Caco-2 (cell line): Measurements from ENCODE around the gene ZNF830. TPM values are rescaled to one million over a fixed set of nuclear protein-coding genes. Genes with fewer than 3 reads are reported as not detected.

Experiments used
- BruUV-seq: library from RNA; stranded (reverse); fragments of 400-500 nt; replicated peaks from 2 replicates; lab custom pipeline; 2021; lab: Mats Ljungman, UMichigan
- CTCF ChIA-PET: fragments of 300-600 bp; sonication (Branson Sonifier 250); formaldehyde crosslinking; loops from one replicate; lab custom pipeline; 2022; ENCODE audit warnings: antibody characterized with exemption; lab: Charles Lee
- POLR2A ChIA-PET: fragments of 300-600 bp; sonication (Branson Sonifier 250); formaldehyde crosslinking; loops from one replicate; lab custom pipeline; 2022; ENCODE audit warnings: antibody characterized with exemption; lab: Charles Lee
- DNase-seq, 2 experiments: peaks; one replicate each; pipeline versions ENCODE4 v3.0.0 to v3.0.0-alpha.2; 2020 to 2022
- H3K27me3 ChIP-seq: replicated peaks from 2 replicates; pipeline ENCODE4 v1.6.0; 2011; ENCODE audit warnings: low read length; ENCODE audit not compliant: control insufficient read depth, insufficient read depth
- H3K36me3 ChIP-seq: 2 replicates; pipeline ENCODE4 v1.5.1; 2011; ENCODE audit warnings: low read length; ENCODE audit not compliant: control insufficient read depth, insufficient read depth
- H3K4me1 ChIP-seq: fragments of 250-450 bp; sonication (Bioruptor Pico); 2 replicates; pipeline ENCODE4 v1.5.1; 2020; ENCODE audit warnings: mild to moderate bottlenecking
- H3K4me3 ChIP-seq: 2 replicates; pipeline ENCODE4 v1.5.1; 2011; ENCODE audit warnings: low read depth, mild to moderate bottlenecking, control low read depth, low read length
- H3K9me3 ChIP-seq: fragments of 250-450 bp; sonication (Bioruptor Pico); 2 replicates; pipeline ENCODE4 v1.5.1; 2020; ENCODE audit warnings: mild to moderate bottlenecking, moderate library complexity
- H3K27ac Mint-ChIP-seq: one replicate; pipeline ENCODE4 v1.8.0; 2022; ENCODE audit warnings: mixed read lengths; ENCODE audit not compliant: unreplicated experiment
- H3K27me3 Mint-ChIP-seq: one replicate; pipeline ENCODE4 v1.8.0; 2022; ENCODE audit warnings: mixed read lengths; ENCODE audit not compliant: insufficient read depth, unreplicated experiment
- H3K36me3 Mint-ChIP-seq: one replicate; pipeline ENCODE4 v1.8.0; 2022; ENCODE audit warnings: mild to moderate bottlenecking, mixed read lengths; ENCODE audit not compliant: insufficient read depth, unreplicated experiment
- H3K4me1 Mint-ChIP-seq: one replicate; pipeline ENCODE4 v1.8.0; 2022; ENCODE audit warnings: low read depth, mixed read lengths; ENCODE audit not compliant: unreplicated experiment
- H3K4me3 Mint-ChIP-seq: one replicate; pipeline ENCODE4 v1.8.0; 2022; ENCODE audit warnings: mild to moderate bottlenecking, moderate library complexity, mixed read lengths; ENCODE audit not compliant: unreplicated experiment
- H3K9me3 Mint-ChIP-seq: one replicate; pipeline ENCODE4 v1.8.0; 2022; ENCODE audit warnings: mixed read lengths; ENCODE audit not compliant: unreplicated experiment
- intact Hi-C: fragments of 100-400 bp; cut with micrococcal nuclease; formaldehyde crosslinking; loops from one replicate; pipeline ENCODE4 v1.10.0; 2022; ENCODE audit not compliant: unreplicated experiment
- total RNA-seq: library from RNA; stranded (reverse); gene quantifications from 2 replicates; pipeline ENCODE4 v1.2.3, GENCODE V29; 2022
- TF ChIP-seq, protein P1 (sequence below), 2 experiments: fragments of 200-600 bp in 1 of 2; IDR thresholded peaks; 1 replicate in 1 of 2; 2 replicates in 1 of 2; pipeline versions ENCODE4 v1.5.1 to v1.8.0; 2011 to 2022; ENCODE audit warnings: antibody characterized with exemption in 1 of 2, control low read depth in 1 of 2, inconsistent platforms in 1 of 2, low read depth in 1 of 2, low read length in 1 of 2, mild to moderate bottlenecking in 1 of 2, moderate library complexity in 1 of 2; ENCODE audit not compliant: insufficient read depth in 1 of 2, severe bottlenecking in 1 of 2, unreplicated experiment in 1 of 2

The ZNF830 gene
- total RNA-seq, 1 experiment from 2014 or later = 25.0 TPM

DNA sequence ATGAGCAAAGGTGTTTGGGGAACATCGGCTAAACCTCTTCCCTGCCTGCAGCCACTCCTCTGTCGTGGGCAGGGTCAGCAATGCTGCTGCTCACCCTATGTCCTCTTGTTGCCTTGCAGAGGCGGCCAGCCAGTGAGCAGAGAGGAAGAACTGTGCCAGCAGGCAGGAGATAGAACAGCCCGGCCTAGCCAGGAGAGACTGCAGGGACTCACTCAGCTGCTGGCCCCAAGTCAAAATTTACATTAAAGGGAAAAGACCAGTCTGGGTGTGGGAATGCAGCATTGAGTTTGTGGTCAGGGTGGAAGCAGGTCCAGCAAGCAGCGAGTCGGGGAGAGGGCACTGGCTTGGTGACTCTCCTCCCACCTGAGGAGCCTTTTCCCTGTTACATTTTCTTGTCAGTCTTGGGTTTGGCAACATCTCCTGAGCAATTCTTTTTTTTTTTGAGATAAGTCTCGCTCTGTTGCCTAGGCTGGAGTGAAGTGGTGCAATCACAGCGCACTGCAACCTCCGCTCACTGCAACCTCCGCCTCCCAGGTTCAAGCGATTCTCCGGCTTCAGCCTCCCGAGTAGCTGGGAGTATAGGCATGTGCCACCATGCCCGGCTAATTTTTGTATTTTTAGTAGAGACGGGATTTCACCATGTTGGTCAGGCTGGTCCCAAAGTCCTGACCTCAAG is 41.7 kb downstream of the ZNF830 start:
- TF ChIP-seq, protein P1, sequence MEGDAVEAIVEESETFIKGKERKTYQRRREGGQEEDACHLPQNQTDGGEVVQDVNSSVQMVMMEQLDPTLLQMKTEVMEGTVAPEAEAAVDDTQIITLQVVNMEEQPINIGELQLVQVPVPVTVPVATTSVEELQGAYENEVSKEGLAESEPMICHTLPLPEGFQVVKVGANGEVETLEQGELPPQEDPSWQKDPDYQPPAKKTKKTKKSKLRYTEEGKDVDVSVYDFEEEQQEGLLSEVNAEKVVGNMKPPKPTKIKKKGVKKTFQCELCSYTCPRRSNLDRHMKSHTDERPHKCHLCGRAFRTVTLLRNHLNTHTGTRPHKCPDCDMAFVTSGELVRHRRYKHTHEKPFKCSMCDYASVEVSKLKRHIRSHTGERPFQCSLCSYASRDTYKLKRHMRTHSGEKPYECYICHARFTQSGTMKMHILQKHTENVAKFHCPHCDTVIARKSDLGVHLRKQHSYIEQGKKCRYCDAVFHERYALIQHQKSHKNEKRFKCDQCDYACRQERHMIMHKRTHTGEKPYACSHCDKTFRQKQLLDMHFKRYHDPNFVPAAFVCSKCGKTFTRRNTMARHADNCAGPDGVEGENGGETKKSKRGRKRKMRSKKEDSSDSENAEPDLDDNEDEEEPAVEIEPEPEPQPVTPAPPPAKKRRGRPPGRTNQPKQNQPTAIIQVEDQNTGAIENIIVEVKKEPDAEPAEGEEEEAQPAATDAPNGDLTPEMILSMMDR (IDR thresholded peaks at IDR 0.05; ENCODE audit: insufficient read depth in 1 of 2, low read depth in 1 of 2, low read length in 1 of 2, severe bottlenecking in 1 of 2, unreplicated experiment in 1 of 2) = no peak

DNA sequence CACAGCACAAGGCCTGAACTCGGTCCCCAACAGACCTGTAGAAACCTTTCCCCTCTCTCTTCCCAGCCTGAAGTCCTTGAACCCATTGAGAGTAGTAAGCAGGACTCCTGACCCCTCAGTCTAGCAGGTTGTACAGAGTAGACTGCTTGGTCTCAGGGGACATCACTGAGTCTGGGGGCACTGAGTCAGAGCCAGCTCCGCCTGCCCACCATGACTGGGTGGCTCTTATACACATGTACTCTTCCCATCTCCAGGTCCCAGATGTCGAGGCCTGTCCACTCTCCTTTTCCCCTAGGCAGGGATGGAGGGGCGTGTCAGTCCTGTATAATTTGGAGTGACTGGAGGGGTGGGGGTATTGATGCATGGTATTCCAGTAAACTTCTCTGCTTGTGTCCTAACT is 42.4 kb downstream of the ZNF830 start:
- Mint-ChIP-seq H3K36me3 (peaks cover 37% of the 10 kb centered on the region), H3K27ac (no peak overlapping the region), H3K4me3 (no peak overlapping the region), H3K27me3 (no peaks in the 10 kb centered on the region), H3K9me3 (no peaks in the 10 kb centered on the region), H3K4me1 (peaks cover 7% of the 10 kb centered on the region)
- H3K4me3 ChIP-seq = no peak overlapping the region
- H3K4me1 ChIP-seq = no peaks in the 10 kb centered on the region
- no peak for DNase-seq
- ChIA-PET POLR2A (no interaction called here), CTCF (no interaction called here)
- H3K27me3 ChIP-seq = no peaks in the 10 kb centered on the region
- intact Hi-C loops = no loop called here
- TF ChIP-seq, protein P1 (IDR thresholded peaks at IDR 0.05; ENCODE audit: insufficient read depth in 1 of 2, low read depth in 1 of 2, low read length in 1 of 2, severe bottlenecking in 1 of 2, unreplicated experiment in 1 of 2) = no peak
- H3K36me3 ChIP-seq = peaks cover 4% of the 10 kb centered on the region
- no peaks in the 10 kb centered on the region for H3K9me3 ChIP-seq
- no TSS peak for BruUV-seq

More for the DNA sequence above, 41.7 kb downstream of the ZNF830 start:
- no peaks in the 10 kb centered on the region for H3K27me3 Mint-ChIP-seq
- intact Hi-C loops = no loop called here
- CTCF ChIA-PET = no interaction called here
- peaks cover 7% of the 10 kb centered on the region for H3K4me1 Mint-ChIP-seq
- H3K36me3 ChIP-seq = peaks cover 4% of the 10 kb centered on the region
- no peaks in the 10 kb centered on the region for H3K9me3 Mint-ChIP-seq
- no peaks in the 10 kb centered on the region for H3K4me1 ChIP-seq
- H3K27me3 ChIP-seq = no peaks in the 10 kb centered on the region
- BruUV-seq = no TSS peak
- H3K27ac Mint-ChIP-seq = no peak overlapping the region
- no peak overlapping the region for H3K4me3 Mint-ChIP-seq
- no peaks in the 10 kb centered on the region for H3K9me3 ChIP-seq
- POLR2A ChIA-PET = no interaction called here
- DNase-seq = no peak
- H3K4me3 ChIP-seq = no peak overlapping the region
- peaks cover 41% of the 10 kb centered on the region for H3K36me3 Mint-ChIP-seq

DNA sequence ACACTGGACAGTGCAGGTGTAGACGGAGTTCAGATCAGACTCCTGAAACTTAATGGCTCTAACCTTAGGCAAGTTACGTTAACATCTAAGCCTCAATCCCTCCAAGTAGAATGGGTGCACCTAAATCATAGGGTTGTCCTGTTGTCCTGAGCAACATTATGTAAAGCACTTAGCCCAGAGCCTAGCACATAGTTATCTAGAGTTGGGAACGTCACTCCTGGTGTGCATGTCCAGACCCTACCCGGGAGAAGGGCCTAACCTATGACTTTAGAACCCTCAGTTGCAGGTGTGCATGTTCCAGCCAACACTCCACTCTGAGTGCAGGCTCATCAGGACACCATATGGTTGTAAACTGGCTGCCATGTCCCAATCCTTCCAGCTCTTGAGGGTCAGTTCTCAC is 45.0 kb downstream of the ZNF830 start:
- Histone ChIP-seq H3K36me3 (peaks cover 4% of the 10 kb centered on the region), H3K9me3 (no peaks in the 10 kb centered on the region), H3K4me3 (no peak overlapping the region), H3K27me3 (no peaks in the 10 kb centered on the region), H3K4me1 (no peaks in the 10 kb centered on the region)
- ChIA-PET CTCF (no interaction called here), POLR2A (no interaction called here)
- no TSS peak for BruUV-seq
- no peaks in the 10 kb centered on the region for H3K27me3 Mint-ChIP-seq
- peaks cover 7% of the 10 kb centered on the region for H3K4me1 Mint-ChIP-seq
- TF ChIP-seq, protein P1 (IDR thresholded peaks at IDR 0.05; ENCODE audit: insufficient read depth in 1 of 2, low read depth in 1 of 2, low read length in 1 of 2, severe bottlenecking in 1 of 2, unreplicated experiment in 1 of 2) = no peak
- H3K36me3 Mint-ChIP-seq = peaks cover 50% of the 10 kb centered on the region
- no peak overlapping the region for H3K4me3 Mint-ChIP-seq
- no peaks in the 10 kb centered on the region for H3K9me3 Mint-ChIP-seq
- intact Hi-C loops = no loop called here
- H3K27ac Mint-ChIP-seq = no peak overlapping the region
- DNase-seq = no peak
